K562 (cell line): ENCODE data around the gene RFX3. TPM values are rescaled to one million over a fixed set of nuclear protein-coding genes. Genes with fewer than 3 reads are reported as not detected.

ENCODE experiments used
- CSDE1 ChIP-seq, 2 experiments: fragments of 450-650 bp; IDR thresholded peaks; 2 replicates each; pipeline ENCODE4 v1.6.1; 2016; ENCODE audit warnings: mild to moderate bottlenecking in 1 of 2
- EGR1 ChIP-seq: fragments of 450-650 bp; conservative IDR thresholded peaks from 2 replicates; pipeline ENCODE4 v1.6.1; 2017; ENCODE audit warnings: mild to moderate bottlenecking
- ELK1 ChIP-seq: sonication (generic); formaldehyde crosslinking; IDR thresholded peaks from 2 replicates; pipeline ENCODE4 v1.8.1; 2022; ENCODE audit warnings: missing genetic modification reagents
- GATAD2A ChIP-seq: fragments of 450-650 bp; IDR thresholded peaks from 2 replicates; pipeline ENCODE4 v1.6.1; 2017
- KAT8 ChIP-seq: fragments of 450-650 bp; IDR thresholded peaks from 2 replicates; pipeline ENCODE4 v1.6.1; 2016; ENCODE audit warnings: low read depth, mild to moderate bottlenecking
- KDM4B ChIP-seq, 2 experiments: fragments of 450-650 bp in 1 of 2; sonication (generic) in 1 of 2; IDR thresholded peaks; 2 replicates each; pipeline ENCODE4 v1.6.1; 2016 to 2017; ENCODE audit warnings: borderline replicate concordance in 2 of 2, antibody characterized with exemption in 1 of 2, low read depth in 1 of 2, mild to moderate bottlenecking in 1 of 2
- NEUROD1 ChIP-seq: fragments of 150-350 bp; IDR thresholded peaks from 2 replicates; pipeline ENCODE4 v1.6.1; 2014; ENCODE audit warnings: borderline replicate concordance, low read length, low read depth; ENCODE audit not compliant: partially characterized antibody
- RERE ChIP-seq: sonication (generic); formaldehyde crosslinking; IDR thresholded peaks from 2 replicates; pipeline ENCODE4 v1.8.0; 2023; ENCODE audit warnings: missing genetic modification reagents, mild to moderate bottlenecking, borderline replicate concordance
- ZNF644 ChIP-seq: fragments of 200-800 bp; sonication (Bioruptor generic); IDR thresholded peaks from 2 replicates; pipeline ENCODE4 v1.6.1; 2016; ENCODE audit warnings: low read depth, missing genetic modification characterization, missing compliant biosample characterization
- polyA plus RNA-seq, 8 experiments: library from polyadenylated mRNA; depleted of rRNA in 4 of 8; stranded (reverse) in 5 of 8; unstranded in 3 of 8; fragments of >200 nt; fragmentation: Nextera tagmentation in 2 of 8; fragmentation: Illumina TruSeq in 1 of 8; extraction: Ambion mirVana in 2 of 8; extraction: Trizol in 1 of 8; gene quantifications; 2 replicates each; pipeline versions ENCODE4 v1.2.1 to v1.2.3, GENCODE V29; 2011 to 2014; ENCODE audit warnings: inconsistent platforms in 1 of 8, missing spikeins in 1 of 8
- total RNA-seq, 7 experiments: library from RNA; depleted of rRNA in 6 of 7; stranded (reverse); fragments of >200 nt in 6 of 7; fragmentation: Illumina TruSeq in 2 of 7; extraction: Trizol in 2 of 7; gene quantifications; 2 replicates each; pipeline versions ENCODE4 v1.2.1 to v1.2.3, GENCODE V29; 2011 to 2021; ENCODE audit warnings: low replicate concordance in 1 of 7

RFX3 gene
- total and polyA plus RNA-seq, 9 of the 15 experiments (the other 6 are each of a cell fraction or from before 2014, with no cell fraction given): 0.86 to 4.9 (median 2.0) TPM

GRCh38 chr9:3525836-3526164, at the start of gene RFX3 (continued):
- no peak for TF ChIP-seq RERE (CRISPR knock-in tag)
- no peak for TF ChIP-seq KAT8
- 0 out of 2 replicates have a peak, but pooled peaks have one; percentile 15 for TF ChIP-seq EGR1
- no peak for TF ChIP-seq ELK1 (CRISPR knock-in tag)
- peak in 1 of 2 experiments; percentile 86; a peak in 2 of 4 replicates for TF ChIP-seq CSDE1 (IDR thresholded peaks at IDR 0.05)
- TF ChIP-seq ZNF644: no peak
- TF ChIP-seq GATAD2A: 0 out of 2 replicates have a peak, but pooled peaks have one; percentile 49
- 0 out of 4 replicates have a peak, but pooled peaks of 1 of the 2 experiments have one; percentile 58 for TF ChIP-seq KDM4B (IDR thresholded peaks at IDR 0.05; ENCODE audit: borderline replicate concordance in 2 of 2, low read depth in 1 of 2)
- TF ChIP-seq NEUROD1: peak; percentile 99
